G401 (cell line): ENCODE results near the gene WHAMM. TPM values are rescaled to one million over a fixed set of nuclear protein-coding genes. Genes with fewer than 3 reads are reported as not detected.
A peak's percentile ranks its signal among the peaks of the same experiment; 100 is the strongest.
"Not testable (repeated sequence)": the region's sequence is repeated elsewhere in the genome, so short reads cannot be mapped to it uniquely, and the experiment has no call there.

Experiments used
- DNase-seq: peaks from one replicate; pipeline ENCODE4 v3.0.0-alpha.2; 2015; ENCODE audit warnings: low spot score
- in situ Hi-C: cut with HindIII; loops from 2 replicates; pipeline ENCODE4 v1.10.0; 2016; ENCODE audit warnings: low sequenced_read_pairs, mixed read lengths
- total RNA-seq: library from RNA; depleted of rRNA; stranded (reverse); fragments of >200 nt; shearing (Covaris generic); gene quantifications from 2 replicates; pipeline ENCODE4 v1.2.3, GENCODE V29; 2014; rRNA removed

The WHAMM gene
- total RNA-seq, result 6.7 and 8.2 TPM in 2 replicates

GRCh38 chr15:82809308-82810060 is at the start of gene WHAMM:
Gene WHAMM (plus strand): TSS chr15:82809628. CDS start chr15:82809727, 99 bp downstream.
- peak; percentile 99 for DNase-seq
- in situ Hi-C loops, result no loop called here

- in situ Hi-C loops, result no loop called here
- no peak for DNase-seq
Observed at GRCh38 chr15:82763361-82764116, 45.9 kb upstream of the WHAMM start.

DNA sequence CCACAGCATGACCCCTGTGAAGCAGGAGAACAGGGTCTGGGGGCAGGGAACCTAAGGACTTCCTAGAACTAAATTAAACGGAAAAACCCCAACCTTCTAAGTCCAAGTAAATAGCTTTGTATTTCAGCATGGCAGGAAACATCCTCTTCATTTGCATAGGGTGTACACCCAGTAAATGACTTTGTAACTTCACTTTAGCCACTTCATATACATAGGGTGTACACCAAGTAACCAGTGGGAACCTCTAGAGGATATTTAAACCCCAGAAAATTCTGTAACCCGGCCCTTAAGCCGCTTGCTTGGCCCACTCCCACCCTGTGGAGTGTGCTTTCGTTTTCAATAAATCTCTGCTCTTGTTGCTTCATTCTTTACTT is 45.3 kb upstream of the WHAMM start:
- in situ Hi-C loops, result no loop called here
- DNase-seq, result no peak

DNA sequence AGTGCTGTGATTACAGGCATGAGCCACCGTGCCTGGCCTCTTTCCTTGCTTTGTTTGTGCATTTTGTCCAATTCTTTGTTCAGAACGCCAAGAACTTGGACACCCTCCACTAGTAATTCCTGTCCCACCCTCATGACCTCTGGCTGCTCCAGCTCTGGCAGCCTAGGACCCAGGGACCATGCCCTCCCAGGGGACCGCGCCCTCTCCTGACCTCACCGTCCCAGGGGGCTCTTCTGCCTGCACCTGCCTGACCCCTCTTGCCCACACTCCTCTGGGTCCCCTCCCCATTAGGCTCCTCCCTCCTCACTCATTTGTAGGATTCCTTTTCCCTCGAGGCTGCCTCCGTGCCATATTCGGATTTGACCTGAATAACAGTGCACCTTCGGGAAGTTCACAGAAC is 44.7 kb upstream of the WHAMM start:
- DNase-seq, result no peak
- in situ Hi-C loops, result no loop called here

- in situ Hi-C loops, DNase-seq: not testable (repeated sequence)
Observed at GRCh38 chr15:82766201-82766600, 43.2 kb upstream of the WHAMM start.

DNA sequence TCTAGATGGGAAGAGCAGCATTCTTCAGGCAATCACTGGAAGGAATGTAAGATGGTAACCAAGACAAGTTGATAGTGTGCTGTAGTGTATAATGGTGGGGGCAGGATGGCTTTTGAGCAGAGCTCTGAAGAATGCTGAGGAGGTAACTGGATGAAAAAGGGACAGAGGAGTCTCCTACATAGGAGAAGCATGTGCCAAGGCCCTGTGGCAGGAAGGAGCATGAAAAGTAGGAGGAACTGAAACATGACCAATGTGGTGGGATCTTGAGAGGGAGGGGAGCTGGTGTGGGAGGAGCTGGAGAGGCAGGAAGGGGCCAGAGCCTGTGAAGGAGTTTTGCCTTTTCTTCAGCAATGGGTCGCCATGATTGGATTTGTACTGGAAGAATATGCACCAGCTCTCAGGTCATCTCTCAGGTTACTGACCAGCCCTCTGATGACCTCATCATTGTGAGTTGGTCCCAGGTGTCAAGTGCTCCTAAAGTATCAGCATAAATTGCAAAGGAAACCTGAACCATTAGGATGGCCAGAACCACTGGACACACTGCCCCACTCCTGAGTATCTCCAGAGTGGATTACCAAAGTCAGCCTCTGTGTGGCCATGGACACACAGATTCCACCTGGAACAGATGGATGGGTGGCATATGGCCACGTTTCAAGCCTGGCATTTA is 42.1 kb upstream of the WHAMM start:
- DNase-seq, result no peak
- in situ Hi-C loops, result no loop called here

DNA sequence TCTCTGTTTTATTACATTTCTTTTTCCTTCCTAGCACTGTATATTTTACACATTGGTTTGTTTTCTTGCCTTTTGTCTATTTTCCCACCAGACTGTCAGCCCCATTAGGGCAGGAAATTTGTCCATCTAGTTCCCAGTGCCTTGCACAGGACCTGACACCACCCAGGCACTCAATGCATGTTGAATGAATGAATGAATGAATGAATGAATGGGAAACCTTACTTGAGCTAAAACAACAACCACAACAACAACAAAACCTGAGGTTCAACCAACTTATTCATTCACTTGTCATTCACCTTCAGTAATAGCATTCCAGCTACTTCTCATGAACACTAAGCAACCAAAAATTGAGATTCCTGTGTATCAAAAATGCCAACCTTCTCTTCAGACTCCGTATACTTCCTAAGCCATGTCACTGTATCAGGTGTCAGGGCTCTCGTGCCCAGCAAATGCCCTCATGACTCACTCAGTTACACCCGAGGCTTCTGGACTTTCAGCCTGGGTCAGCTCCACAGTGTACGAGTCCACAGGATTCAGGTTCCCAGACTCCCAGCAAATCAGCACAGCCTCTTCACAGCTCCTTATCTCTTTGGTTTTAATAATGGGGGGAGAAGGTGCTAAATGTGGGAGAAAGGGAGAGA is 40.9 kb upstream of the WHAMM start:
- no peak for DNase-seq
- in situ Hi-C loops, result no loop called here

GRCh38 chr15:82771789-82772607 is 37.4 kb upstream of the WHAMM start:
- in situ Hi-C loops, result no loop called here
- no peak for DNase-seq

DNA sequence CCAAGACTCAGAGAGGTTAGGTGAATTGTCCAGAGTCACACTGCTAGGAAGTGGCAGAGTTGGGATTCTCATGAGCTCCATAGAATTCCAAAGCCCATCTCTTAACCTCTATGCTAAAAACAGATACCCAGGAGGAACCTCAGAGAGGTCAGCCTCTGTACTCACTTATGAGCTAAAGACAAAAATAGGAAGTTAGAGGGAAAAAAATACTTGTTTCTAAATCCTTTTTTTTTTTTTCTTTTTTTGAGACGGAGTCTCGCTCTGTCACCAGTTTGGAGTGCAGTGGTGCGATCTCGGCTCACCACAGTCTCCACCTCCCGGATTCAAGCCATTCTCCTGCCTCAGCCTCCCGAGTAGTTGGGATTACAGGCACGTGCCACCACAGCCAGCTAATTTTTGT is 34.9 kb upstream of the WHAMM start:
- in situ Hi-C loops, result no loop called here
- DNase-seq, result no peak

- no peak for DNase-seq
- in situ Hi-C loops, result no loop called here
Observed at GRCh38 chr15:82778755-82779154, 30.7 kb upstream of the WHAMM start.

DNA sequence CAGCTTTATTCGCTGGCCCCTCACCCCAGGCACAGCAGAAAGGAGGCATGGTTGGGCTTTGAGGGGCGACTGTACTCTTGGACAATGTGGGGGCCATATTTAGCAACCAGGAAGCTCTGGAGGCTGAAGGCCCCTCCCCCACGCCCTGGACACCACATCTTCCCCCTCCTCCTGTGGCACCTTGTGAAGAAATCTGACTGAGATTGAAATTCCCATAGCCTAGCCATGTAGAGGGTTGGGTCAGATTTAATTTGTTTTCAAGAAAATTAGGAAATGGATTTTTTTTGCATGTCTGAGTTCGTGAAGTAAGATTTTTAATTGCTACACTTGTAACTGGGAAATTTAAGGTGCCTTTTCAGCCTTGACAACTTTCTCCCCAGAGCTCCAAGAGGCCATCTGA is 28.1 kb upstream of the WHAMM start:
- DNase-seq, result no peak
- in situ Hi-C loops, result no loop called here

GRCh38 chr15:82788496-82788895 is 20.9 kb upstream of the WHAMM start:
- DNase-seq, result no peak
- in situ Hi-C loops, result no loop called here

GRCh38 chr15:82789491-82789890 is 19.9 kb upstream of the WHAMM start:
- no peak for DNase-seq
- in situ Hi-C loops, result no loop called here

DNA sequence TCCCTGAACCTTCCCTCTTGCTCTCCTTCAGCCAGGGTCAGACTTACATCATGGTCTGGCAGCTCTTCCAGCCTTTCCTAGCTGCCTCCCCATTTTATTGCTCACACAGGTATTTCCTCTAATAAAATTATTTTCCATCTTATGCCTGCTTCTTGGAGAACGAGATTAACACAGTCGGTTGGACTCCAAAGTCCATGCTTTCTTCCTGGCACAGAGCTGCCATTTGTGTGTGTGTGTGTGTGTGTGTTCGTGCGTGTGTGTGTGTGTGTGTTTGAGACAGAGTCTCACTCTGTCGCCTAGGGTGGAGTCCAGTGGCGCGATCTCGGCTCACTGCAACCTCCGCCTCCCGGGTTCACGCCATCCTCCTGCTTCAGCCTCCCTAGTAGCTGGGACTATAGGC is 19.1 kb upstream of the WHAMM start:
- no peak for DNase-seq
- in situ Hi-C loops, result no loop called here

GRCh38 chr15:82792068-82792467 is 17.4 kb upstream of the WHAMM start:
- in situ Hi-C loops, result no loop called here
- no peak for DNase-seq

DNA sequence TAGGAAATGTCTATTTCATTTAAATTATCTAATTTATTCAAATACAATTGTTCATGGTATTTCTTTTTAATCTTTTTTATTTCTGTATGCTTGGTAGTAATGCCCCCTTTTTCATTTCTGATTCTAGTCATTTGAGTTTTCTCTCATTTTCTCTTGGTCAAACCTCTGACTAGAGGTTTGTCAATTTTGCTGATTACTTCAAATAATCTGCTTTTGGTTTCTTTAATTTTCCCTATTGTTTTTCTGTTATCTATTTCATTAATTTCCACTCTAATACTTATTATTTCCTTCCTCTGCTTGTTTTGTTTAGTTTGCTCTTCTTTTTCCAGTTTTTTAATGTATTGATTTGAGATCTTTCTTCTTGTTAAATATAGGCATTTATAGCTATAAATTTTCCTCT is 15.7 kb upstream of the WHAMM start:
- no peak for DNase-seq
- in situ Hi-C loops, result no loop called here

- no peak for DNase-seq
- in situ Hi-C loops, result no loop called here
Observed at GRCh38 chr15:82798104-82798503, 11.3 kb upstream of the WHAMM start.

DNA sequence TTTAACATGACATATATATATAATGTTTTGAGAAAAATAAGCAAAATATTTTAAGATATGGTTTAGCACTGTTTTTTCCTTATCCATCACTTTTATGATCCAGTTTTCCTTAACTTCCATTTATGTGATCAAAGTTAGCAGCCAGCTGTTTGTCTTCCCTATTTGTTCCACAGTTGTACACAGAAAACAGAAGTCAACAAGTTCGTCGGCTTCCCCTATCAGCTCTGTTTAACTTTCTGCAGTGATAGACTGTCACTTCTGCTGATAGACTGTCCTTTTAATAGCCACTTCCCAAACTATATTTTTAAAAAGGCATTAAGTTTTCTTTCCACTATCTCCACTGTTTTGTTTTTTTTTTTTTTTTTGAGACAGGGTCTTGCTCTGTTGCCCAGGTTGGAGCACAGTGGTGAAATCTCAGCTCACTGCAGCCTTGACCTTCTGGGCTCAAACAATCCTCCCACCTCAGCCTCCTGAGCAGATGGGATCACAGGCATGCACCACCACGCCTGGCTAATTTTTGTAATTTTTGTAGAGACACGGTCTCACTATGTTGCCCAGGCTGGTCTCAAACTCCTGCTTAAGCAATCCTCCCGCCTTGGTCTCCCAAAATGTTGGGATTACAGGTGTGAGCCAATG is 10.8 kb upstream of the WHAMM start:
- in situ Hi-C loops, result no loop called here
- DNase-seq, result no peak
